ENCODE measurements around the gene RNASEH2C. TPM values are rescaled to one million over a fixed set of nuclear protein-coding genes. Genes with fewer than 3 reads are reported as not detected.

The RNASEH2C gene
- total and polyA plus RNA-seq, 2 of the 13 experiments (the other 11 are each of a cell fraction or from before 2014, with no cell fraction given) = 27.4 to 50.9 TPM

DNA sequence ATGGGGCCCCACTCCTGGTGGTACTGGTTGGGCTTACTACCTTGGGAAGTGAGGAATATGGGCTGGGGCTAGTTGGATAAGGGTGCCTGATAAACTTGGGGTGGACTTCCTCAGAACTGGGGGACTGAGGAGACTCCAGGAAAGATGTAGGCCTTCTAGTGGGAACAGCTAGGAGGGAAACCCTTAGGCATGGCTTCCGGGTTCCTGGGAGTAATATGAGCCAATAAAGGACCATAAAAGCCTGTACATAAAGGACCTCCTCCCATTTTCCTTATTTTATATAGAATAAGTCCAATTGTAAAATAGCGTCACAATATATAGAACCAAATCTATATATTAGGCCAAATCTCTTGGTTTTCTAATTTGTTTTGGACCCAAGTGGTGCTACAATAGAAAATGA is 18.4 kb upstream of the RNASEH2C start:
- Histone ChIP-seq H3K79me2 (ENCODE audit: insufficient read depth, low read length) (no peaks in the 10 kb centered on the region), H3K9me3 (ENCODE audit: low read length) (peaks cover 13% of the 10 kb centered on the region), H2AFZ (ENCODE audit: low read length) (no peak overlapping the region), H3K27ac (ENCODE audit: extremely low read length, insufficient read depth, low read length) (no peak overlapping the region), H4K20me1 (ENCODE audit: insufficient read depth, low read length) (no peaks in the 10 kb centered on the region), H3K9ac (ENCODE audit: insufficient read depth, low read depth, low read length) (no peak overlapping the region), H3K4me3 (replicated peaks in 1 of 3; ENCODE audit: insufficient read depth in 1 of 3, low read depth in 2 of 3, low read length in 3 of 3) (no peak overlapping the region), H3K36me3 (replicated peaks in 1 of 2; ENCODE audit: control insufficient read depth in 1 of 2, insufficient read depth in 2 of 2, low read length in 2 of 2) (no peaks in the 10 kb centered on the region), H3K4me2 (ENCODE audit: low read depth, low read length) (no peak overlapping the region), H3K27me3 (ENCODE audit: control insufficient read depth in 1 of 2, insufficient read depth in 2 of 2, low read length in 2 of 2) (no peaks in the 10 kb centered on the region), H3K4me1 (ENCODE audit: insufficient read depth, low read length) (peaks cover 4% of the 10 kb centered on the region)
- ATAC-seq (no peak), DNase-seq (ENCODE audit: low spot score) (no peak), FAIRE-seq (no peak)
- CTCF ChIA-PET (ENCODE audit: low intra/inter-chr PET ratio, low total read pairs) = no interaction called here
- BruUV-seq (replicated peaks) = no TSS peak
- TF ChIP-seq RBM22 (optimal IDR thresholded peaks at IDR 0.05; ENCODE audit: low read length) = no peak
- no peak for TF ChIP-seq ETV6 (CRISPR knock-in tag; conservative IDR thresholded peaks at IDR 0.05)
- TF ChIP-seq SATB2 (CRISPR knock-in tag; IDR thresholded peaks at IDR 0.05) = no peak
- TF ChIP-seq, protein P1, sequence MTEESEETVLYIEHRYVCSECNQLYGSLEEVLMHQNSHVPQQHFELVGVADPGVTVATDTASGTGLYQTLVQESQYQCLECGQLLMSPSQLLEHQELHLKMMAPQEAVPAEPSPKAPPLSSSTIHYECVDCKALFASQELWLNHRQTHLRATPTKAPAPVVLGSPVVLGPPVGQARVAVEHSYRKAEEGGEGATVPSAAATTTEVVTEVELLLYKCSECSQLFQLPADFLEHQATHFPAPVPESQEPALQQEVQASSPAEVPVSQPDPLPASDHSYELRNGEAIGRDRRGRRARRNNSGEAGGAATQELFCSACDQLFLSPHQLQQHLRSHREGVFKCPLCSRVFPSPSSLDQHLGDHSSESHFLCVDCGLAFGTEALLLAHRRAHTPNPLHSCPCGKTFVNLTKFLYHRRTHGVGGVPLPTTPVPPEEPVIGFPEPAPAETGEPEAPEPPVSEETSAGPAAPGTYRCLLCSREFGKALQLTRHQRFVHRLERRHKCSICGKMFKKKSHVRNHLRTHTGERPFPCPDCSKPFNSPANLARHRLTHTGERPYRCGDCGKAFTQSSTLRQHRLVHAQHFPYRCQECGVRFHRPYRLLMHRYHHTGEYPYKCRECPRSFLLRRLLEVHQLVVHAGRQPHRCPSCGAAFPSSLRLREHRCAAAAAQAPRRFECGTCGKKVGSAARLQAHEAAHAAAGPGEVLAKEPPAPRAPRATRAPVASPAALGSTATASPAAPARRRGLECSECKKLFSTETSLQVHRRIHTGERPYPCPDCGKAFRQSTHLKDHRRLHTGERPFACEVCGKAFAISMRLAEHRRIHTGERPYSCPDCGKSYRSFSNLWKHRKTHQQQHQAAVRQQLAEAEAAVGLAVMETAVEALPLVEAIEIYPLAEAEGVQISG (CRISPR knock-in tag; IDR thresholded peaks at IDR 0.05) = no peak
- TF ChIP-seq GPN1 (CRISPR knock-in tag; IDR thresholded peaks at IDR 0.05; ENCODE audit: borderline replicate concordance) = no peak
- TF ChIP-seq HES4 (CRISPR knock-in tag; IDR thresholded peaks at IDR 0.05; ENCODE audit: borderline replicate concordance) = no peak
- TF ChIP-seq, protein P2, sequence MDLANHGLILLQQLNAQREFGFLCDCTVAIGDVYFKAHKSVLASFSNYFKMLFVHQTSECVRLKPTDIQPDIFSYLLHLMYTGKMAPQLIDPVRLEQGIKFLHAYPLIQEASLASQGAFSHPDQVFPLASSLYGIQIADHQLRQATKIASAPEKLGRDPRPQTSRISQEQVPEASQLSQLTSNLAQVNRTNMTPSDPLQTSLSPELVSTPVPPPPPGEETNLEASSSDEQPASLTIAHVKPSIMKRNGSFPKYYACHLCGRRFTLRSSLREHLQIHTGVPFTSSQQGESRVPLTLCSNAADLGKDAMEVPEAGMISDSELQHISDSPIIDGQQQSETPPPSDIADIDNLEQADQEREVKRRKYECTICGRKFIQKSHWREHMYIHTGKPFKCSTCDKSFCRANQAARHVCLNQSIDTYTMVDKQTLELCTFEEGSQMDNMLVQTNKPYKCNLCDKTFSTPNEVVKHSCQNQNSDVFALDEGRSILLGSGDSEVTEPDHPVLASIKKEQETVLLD (CRISPR knock-in tag; IDR thresholded peaks at IDR 0.05; ENCODE audit: low read depth) = no peak
- TF ChIP-seq ZSCAN21 (CRISPR knock-in tag; IDR thresholded peaks at IDR 0.05; ENCODE audit: borderline replicate concordance) = no peak
- TF ChIP-seq, protein P3, sequence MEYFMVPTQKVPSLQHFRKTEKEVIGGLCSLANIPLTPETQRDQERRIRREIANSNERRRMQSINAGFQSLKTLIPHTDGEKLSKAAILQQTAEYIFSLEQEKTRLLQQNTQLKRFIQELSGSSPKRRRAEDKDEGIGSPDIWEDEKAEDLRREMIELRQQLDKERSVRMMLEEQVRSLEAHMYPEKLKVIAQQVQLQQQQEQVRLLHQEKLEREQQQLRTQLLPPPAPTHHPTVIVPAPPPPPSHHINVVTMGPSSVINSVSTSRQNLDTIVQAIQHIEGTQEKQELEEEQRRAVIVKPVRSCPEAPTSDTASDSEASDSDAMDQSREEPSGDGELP (IDR thresholded peaks at IDR 0.05; ENCODE audit: borderline replicate concordance, low read depth) = no peak
- TF ChIP-seq, protein P4, sequence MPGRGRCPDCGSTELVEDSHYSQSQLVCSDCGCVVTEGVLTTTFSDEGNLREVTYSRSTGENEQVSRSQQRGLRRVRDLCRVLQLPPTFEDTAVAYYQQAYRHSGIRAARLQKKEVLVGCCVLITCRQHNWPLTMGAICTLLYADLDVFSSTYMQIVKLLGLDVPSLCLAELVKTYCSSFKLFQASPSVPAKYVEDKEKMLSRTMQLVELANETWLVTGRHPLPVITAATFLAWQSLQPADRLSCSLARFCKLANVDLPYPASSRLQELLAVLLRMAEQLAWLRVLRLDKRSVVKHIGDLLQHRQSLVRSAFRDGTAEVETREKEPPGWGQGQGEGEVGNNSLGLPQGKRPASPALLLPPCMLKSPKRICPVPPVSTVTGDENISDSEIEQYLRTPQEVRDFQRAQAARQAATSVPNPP (CRISPR knock-in tag; IDR thresholded peaks at IDR 0.05) = no peak
- TF ChIP-seq RFX1 (IDR thresholded peaks at IDR 0.05) = no peak
- TF ChIP-seq SRSF1 (optimal IDR thresholded peaks at IDR 0.05; ENCODE audit: low read depth, low read length) = no peak
- TF ChIP-seq NR2C2 (CRISPR knock-in tag; IDR thresholded peaks at IDR 0.05; ENCODE audit: borderline replicate concordance) = no peak
- no peak for TF ChIP-seq KLF13 (CRISPR knock-in tag; IDR thresholded peaks at IDR 0.05)
- TF ChIP-seq, protein P5, sequence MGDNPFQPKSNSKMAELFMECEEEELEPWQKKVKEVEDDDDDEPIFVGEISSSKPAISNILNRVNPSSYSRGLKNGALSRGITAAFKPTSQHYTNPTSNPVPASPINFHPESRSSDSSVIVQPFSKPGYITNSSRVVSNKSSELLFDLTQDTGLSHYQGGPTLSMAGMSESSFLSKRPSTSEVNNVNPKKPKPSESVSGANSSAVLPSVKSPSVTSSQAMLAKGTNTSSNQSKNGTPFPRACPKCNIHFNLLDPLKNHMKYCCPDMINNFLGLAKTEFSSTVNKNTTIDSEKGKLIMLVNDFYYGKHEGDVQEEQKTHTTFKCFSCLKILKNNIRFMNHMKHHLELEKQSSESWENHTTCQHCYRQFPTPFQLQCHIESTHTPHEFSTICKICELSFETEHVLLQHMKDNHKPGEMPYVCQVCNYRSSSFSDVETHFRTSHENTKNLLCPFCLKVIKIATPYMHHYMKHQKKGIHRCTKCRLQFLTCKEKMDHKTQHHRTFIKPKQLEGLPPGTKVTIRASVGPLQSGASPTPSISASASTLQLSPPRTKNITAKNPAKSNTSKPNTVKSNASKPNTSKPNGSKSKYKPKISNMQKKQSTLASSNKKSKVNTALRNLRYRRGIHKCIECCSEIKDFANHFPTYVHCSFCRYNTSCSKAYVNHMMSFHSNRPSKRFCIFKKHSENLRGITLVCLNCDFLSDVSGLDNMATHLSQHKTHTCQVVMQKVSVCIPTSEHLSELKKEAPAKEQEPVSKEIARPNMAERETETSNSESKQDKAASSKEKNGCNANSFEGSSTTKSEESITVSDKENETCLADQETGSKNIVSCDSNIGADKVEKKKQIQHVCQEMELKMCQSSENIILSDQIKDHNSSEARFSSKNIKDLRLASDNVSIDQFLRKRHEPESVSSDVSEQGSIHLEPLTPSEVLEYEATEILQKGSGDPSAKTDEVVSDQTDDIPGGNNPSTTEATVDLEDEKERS (CRISPR knock-in tag; IDR thresholded peaks at IDR 0.05) = no peak
- no peak for TF ChIP-seq HMG20A (CRISPR knock-in tag; IDR thresholded peaks at IDR 0.05; ENCODE audit: borderline replicate concordance)
- in situ Hi-C loops (cut with HindIII; ENCODE audit: extremely low pct_ligation_motif_present, low pct_unique_long_range_greater_than_20kb) = no loop called here
- intact Hi-C loops (cut with micrococcal nuclease; ENCODE audit: unreplicated experiment) = no loop called here
- POLR2A ChIA-PET = no interaction called here
- 45% methylated on average over 2 of the region's 2 CpGs for WGBS (ENCODE audit: low lambda C conversion rate)
